Measurements from ENCODE around the gene OTUB1. TPM values are rescaled to one million over a fixed set of nuclear protein-coding genes. Genes with fewer than 3 reads are reported as not detected.

OTUB1 gene
- total RNA-seq, 1 experiment from 2014 or later, result 87.0 TPM

DNA sequence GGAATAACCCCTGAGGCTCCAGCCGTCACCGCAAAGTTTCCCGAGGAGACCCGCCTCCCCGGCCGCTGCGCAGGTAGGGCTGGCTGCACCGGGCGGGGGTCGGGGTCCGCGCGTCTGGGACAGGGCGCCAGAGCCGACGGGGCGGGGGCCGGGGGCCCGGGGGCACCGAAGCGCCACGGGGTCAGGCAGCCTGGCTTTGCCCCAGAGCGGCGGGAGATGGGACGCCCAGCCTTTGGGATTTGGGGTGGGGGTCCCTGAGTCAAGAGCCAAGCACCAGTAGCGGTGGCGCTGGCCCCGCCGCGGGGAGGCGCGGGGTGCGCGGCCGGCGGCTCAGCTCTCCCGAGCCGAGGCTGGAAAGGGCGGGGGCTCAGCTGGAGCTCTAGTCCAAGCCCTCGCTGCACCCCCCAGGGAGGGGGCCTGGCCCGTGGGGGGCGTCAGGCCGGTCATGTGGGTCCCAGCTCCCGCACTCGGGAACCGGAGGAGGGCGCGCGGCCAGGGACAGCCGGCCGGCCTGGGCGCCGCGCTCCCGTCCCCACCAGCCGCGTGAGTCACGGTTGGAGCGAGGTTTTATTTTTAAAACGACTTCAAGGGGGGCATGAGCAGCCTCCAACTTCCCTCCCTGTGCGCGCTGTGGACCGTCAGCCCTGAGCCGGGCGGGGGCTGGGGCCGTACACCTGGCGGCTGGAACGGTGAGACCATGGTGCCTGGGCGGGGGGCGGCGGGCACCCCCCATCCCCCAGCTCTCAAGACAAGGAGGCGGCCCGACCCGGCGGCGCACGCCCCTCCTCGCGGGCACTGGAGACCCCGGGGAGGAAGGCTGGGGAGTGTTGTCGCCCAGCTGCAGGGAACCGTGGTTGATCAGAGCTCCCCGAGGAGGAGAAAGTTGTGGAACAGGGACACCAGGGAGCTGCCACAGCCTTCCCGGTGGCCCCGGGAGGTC lies 50.1 kb downstream of the OTUB1 start:
- no peak overlapping the region for H3K9ac ChIP-seq (ENCODE audit: low read length)
- H2AFZ ChIP-seq (ENCODE audit: low read depth, low read length, poor library complexity, severe bottlenecking), result no peak overlapping the region
- no peak overlapping the region for H3K27ac ChIP-seq (ENCODE audit: low read depth, low read length)
- H3K4me1 ChIP-seq (ENCODE audit: control insufficient read depth in 1 of 2, insufficient read depth in 2 of 2, low read length in 2 of 2), result no peaks in the 10 kb centered on the region; a peak in 1 of 4 replicates
- H3K27me3 ChIP-seq (ENCODE audit: insufficient read depth, low read length), result no peaks in the 10 kb centered on the region
- intact Hi-C loops (cut with micrococcal nuclease), result no loop called here
- CTCF ChIA-PET, result no interaction called here
- no peaks in the 10 kb centered on the region for H3K9me2 ChIP-seq (ENCODE audit: insufficient read depth)
- no TSS peak for BruUV-seq (replicated peaks)
- TF ChIP-seq EZH2 (IDR thresholded peaks at IDR 0.05) (no peak), JUND (IDR thresholded peaks at IDR 0.05) (no peak), CBX3 (IDR thresholded peaks at IDR 0.05; ENCODE audit: low read depth) (no peak), CEBPB (IDR thresholded peaks at IDR 0.05; ENCODE audit: low read depth) (no peak), RAD21 (IDR thresholded peaks at IDR 0.05; ENCODE audit: low read depth) (no peak), TCF7L2 (IDR thresholded peaks at IDR 0.05; ENCODE audit: borderline replicate concordance, extremely low read depth, insufficient read depth, insufficient read length) (no peak), POLR2AphosphoS5 (IDR thresholded peaks at IDR 0.05; ENCODE audit: low read depth, low read length) (no peak), YY1 (IDR thresholded peaks at IDR 0.05; ENCODE audit: extremely low read depth, insufficient replicate concordance, low read depth, low read length) (no peak)
- TF ChIP-seq, protein P1, sequence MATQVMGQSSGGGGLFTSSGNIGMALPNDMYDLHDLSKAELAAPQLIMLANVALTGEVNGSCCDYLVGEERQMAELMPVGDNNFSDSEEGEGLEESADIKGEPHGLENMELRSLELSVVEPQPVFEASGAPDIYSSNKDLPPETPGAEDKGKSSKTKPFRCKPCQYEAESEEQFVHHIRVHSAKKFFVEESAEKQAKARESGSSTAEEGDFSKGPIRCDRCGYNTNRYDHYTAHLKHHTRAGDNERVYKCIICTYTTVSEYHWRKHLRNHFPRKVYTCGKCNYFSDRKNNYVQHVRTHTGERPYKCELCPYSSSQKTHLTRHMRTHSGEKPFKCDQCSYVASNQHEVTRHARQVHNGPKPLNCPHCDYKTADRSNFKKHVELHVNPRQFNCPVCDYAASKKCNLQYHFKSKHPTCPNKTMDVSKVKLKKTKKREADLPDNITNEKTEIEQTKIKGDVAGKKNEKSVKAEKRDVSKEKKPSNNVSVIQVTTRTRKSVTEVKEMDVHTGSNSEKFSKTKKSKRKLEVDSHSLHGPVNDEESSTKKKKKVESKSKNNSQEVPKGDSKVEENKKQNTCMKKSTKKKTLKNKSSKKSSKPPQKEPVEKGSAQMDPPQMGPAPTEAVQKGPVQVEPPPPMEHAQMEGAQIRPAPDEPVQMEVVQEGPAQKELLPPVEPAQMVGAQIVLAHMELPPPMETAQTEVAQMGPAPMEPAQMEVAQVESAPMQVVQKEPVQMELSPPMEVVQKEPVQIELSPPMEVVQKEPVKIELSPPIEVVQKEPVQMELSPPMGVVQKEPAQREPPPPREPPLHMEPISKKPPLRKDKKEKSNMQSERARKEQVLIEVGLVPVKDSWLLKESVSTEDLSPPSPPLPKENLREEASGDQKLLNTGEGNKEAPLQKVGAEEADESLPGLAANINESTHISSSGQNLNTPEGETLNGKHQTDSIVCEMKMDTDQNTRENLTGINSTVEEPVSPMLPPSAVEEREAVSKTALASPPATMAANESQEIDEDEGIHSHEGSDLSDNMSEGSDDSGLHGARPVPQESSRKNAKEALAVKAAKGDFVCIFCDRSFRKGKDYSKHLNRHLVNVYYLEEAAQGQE (IDR thresholded peaks at IDR 0.05; ENCODE audit: low read depth), result no peak
- H4K20me1 ChIP-seq (ENCODE audit: insufficient read depth), result no peaks in the 10 kb centered on the region
- no peaks in the 10 kb centered on the region for H3K79me2 ChIP-seq (ENCODE audit: insufficient read depth, low read length)
- no peak overlapping the region for H3K4me3 ChIP-seq (replicated peaks in 1 of 2; ENCODE audit: low read depth in 1 of 2, low read length in 2 of 2)
- ATAC-seq (0 out of 2 replicates have a peak, but pooled peaks have one; percentile 15), DNase-seq (ENCODE audit: low read depth, low spot score) (no peak)
- H3K36me3 ChIP-seq (ENCODE audit: control insufficient read depth in 1 of 2, insufficient read depth in 2 of 2, low read length in 2 of 2), result no peaks in the 10 kb centered on the region
- H3K9me3 ChIP-seq (ENCODE audit: control insufficient read depth in 1 of 2, insufficient read depth in 1 of 2, low read depth in 1 of 2, low read length in 2 of 2), result no peaks in the 10 kb centered on the region
- POLR2A ChIA-PET, result no interaction called here
- RAD21 ChIA-PET (ENCODE audit: low non-redundant PET in 1 of 2, low total read pairs in 2 of 2, uncharacterized antibody in 2 of 2, unreplicated experiment in 2 of 2), result no interaction called here
- H3K4me2 ChIP-seq (ENCODE audit: low read length), result no peak overlapping the region
